Coronary artery (tissue), 2 donors: ENCODE measurements around the gene QPCT.

Source experiments
- DNase-seq: peaks from one replicate; pipeline ENCODE4 v3.0.0-alpha.2; 2017; ENCODE audit warnings: low spot score
- H3K27ac ChIP-seq, 2 donors: fragments of 200-600 bp; sonication (generic); one replicate each; pipeline ENCODE4 v1.5.1; 2016 to 2019
- H3K4me3 ChIP-seq: fragments of 200-600 bp; sonication (generic); 2 replicates; pipeline ENCODE4 v1.5.1; 2016; ENCODE audit warnings: mild to moderate bottlenecking, moderate library complexity
- TF ChIP-seq, protein P1 (sequence below): fragments of 200-600 bp; sonication (generic); IDR thresholded peaks from one replicate; pipeline ENCODE4 v1.5.1; 2019; ENCODE audit warnings: antibody characterized with exemption

The QPCT gene

DNA sequence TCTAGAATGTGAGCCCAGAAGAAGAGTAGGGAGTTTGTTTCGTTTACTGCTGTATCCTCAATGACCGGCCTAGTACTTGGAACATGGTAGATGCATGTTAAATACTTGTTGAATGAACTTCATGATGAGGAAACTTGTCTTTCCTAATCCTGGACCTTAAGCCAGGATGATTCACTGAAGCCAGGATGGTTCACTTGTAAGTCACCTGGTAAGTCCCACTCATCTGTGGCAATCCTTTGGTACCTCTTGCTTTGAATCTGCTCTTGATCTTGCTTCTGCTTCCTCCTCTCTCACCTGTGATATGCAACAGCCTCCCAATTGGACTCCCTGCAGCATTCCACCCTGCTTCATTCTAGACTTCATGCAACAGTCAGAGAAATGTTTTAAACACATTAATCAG lies 43.6 kb downstream of the QPCT start:
- Histone ChIP-seq H3K4me3 (no peak overlapping the region), H3K27ac (no peak overlapping the region)
- TF ChIP-seq, protein P1, sequence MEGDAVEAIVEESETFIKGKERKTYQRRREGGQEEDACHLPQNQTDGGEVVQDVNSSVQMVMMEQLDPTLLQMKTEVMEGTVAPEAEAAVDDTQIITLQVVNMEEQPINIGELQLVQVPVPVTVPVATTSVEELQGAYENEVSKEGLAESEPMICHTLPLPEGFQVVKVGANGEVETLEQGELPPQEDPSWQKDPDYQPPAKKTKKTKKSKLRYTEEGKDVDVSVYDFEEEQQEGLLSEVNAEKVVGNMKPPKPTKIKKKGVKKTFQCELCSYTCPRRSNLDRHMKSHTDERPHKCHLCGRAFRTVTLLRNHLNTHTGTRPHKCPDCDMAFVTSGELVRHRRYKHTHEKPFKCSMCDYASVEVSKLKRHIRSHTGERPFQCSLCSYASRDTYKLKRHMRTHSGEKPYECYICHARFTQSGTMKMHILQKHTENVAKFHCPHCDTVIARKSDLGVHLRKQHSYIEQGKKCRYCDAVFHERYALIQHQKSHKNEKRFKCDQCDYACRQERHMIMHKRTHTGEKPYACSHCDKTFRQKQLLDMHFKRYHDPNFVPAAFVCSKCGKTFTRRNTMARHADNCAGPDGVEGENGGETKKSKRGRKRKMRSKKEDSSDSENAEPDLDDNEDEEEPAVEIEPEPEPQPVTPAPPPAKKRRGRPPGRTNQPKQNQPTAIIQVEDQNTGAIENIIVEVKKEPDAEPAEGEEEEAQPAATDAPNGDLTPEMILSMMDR, result no peak
- DNase-seq, result no peak

DNA sequence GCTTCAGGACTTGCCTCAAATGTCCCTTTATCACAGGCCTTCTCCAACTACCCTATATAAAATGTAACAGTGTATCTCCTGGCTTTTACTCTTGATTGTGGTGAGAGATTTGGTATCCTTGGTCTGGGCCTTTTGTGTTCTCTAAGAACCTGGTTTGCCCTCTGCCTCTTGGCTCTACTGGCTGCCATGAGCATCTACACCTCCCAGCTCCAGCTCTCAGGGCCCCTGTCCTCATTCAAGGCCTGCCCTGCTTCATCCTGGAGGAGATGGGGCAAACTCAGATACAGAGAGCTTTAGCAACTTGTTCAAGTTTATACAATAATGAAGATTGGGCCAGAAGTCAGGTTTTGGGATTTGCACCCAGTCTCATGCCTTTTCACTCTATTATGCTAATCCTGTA lies 45.0 kb downstream of the QPCT start:
- H3K4me3 ChIP-seq, result no peak overlapping the region
- H3K27ac ChIP-seq, result no peak overlapping the region
- DNase-seq, result no peak
- TF ChIP-seq, protein P1, result no peak

DNA sequence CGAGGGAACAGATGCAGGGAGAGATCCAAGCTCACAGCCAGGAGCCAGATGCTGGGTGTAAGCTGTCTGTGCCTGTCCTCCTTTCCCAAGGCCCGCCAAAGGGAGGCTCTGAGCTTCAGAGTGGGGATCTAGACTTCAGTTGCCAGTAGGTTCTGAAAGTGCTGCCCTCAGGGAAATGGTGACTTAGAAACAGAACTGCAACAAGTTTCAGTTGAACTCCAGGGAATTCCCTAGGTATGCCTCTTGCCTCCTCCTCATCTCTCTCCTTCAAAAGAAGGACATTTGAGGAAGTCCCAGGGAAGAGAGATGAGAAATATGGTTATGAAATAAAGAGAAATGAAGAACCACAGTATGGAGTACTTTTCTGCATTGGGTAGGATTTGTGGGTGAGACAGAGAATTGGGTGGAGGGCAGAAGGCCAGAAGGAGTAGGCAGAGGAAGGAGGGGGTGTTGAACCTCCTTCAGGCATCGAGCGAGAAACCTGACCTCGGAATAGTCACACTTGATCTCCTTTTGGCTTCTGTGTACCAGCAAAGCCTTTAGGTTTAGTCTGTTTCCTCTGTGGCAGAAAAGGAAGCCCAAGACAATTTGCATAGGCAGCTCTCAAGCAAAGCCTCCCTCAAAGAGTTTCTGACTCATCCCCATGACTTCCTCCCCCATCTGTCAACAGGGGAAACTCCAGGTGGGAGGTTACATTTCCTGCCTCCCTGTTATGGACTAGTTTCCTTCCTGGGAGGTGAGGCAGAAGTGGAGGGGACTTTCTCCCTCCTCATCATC lies 45.7 kb downstream of the QPCT start:
- TF ChIP-seq, protein P1, result no peak
- Histone ChIP-seq H3K4me3 (no peak overlapping the region), H3K27ac (no peak overlapping the region)

DNA sequence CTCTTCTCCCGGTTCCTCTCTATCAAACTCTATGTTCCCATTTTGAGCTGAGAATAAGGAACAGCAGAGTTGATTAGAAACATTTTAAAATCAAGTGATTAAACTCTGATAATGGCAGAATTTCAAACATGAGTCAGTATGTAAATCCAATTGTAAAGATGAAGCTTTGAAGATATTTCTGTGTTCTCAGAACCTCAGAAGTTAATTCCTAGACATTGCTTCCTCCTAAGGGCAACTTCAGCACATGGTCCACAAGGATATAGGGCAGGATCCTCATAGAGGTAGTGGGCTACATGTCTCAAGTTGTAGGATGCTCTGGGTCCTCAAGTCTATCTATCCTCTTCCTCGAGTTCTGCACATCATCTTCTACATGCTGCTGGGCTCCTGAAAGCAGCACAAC lies 46.3 kb downstream of the QPCT start:
- no peak overlapping the region for H3K4me3 ChIP-seq
- DNase-seq, result no peak
- TF ChIP-seq, protein P1, result no peak
- H3K27ac ChIP-seq, result no peak overlapping the region

More for the DNA sequence above, 45.7 kb downstream of the QPCT start:
- no peak for DNase-seq

DNA sequence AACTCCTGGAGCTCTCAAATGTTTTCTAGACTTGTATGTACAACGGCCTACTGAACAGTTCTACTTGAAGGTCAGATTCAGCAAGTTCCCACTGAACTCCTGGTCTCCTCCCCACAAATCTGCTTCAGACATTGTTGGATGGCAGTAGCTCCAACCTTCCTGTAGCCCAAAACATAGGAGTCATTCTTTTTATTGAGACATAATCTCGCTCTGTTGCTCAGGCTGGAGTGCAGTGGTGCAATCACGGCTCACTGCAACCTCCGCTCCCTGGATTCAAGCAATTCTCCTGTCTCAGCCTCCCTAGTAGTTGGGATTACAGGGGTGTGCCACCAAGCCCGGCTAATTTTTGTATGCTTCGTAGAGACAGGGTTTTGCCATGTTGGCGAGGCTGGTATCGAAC lies 47.3 kb downstream of the QPCT start:
- H3K4me3 ChIP-seq, result no peak overlapping the region
- DNase-seq, result no peak
- no peak overlapping the region for H3K27ac ChIP-seq
- TF ChIP-seq, protein P1, result no peak

DNA sequence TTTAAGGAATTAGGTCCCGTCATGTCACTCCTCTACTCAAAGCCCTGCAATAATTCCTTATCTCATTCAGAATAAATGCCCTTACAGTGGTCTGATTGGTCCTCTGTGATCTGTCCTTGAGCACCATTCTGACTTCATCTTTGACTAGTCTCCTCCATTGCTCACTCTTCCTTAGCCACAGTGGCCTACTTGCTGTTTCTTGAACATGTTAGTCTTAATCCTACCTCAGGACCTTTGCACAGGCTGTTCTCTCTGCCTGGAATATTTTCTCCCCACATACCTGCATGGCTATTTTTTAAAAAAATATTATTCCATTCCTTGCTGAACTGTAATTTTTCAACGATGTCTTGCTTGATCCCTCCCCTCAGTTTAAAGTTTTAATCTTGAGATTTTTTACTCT lies 48.0 kb downstream of the QPCT start:
- Histone ChIP-seq H3K4me3 (no peak overlapping the region), H3K27ac (no peak overlapping the region)
- no peak for DNase-seq
- TF ChIP-seq, protein P1, result no peak

DNA sequence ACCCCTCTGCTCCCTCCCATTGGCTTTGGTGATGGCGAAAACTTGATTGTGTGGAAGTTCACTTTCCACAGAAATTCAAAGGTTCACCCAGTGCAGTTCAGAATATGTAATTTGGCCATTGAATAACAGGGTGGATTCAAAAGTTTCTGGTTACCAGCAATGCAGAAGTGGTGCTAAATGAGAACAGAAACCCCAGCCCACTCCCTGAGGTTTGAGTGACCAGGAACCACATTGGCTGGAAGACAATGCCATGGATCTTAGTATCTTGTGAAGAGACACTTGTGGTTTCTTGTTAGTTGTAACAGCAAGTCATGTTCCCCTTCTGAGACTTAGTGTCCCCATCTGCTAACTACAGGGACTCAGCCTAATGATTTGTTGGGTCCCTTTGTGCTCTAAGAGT lies 49.8 kb downstream of the QPCT start:
- TF ChIP-seq, protein P1, result no peak
- no peak overlapping the region for H3K27ac ChIP-seq
- no peak for DNase-seq
- H3K4me3 ChIP-seq, result no peak overlapping the region
